Stimulated activated naive CD8-positive, alpha-beta T cell treated with anti-CD3 and anti-CD28 coated beads, Interleukin-15, amount 100 ng/mL, for 72 hours (primary cell): ENCODE measurements around the gene KIF12.
"Not testable (repeated sequence)": the region's sequence is repeated elsewhere in the genome, so short reads cannot be mapped to it uniquely, and the experiment has no call there.

Experiments used
- ATAC-seq: fragments of 150-1000 bp; cut with Tn5 transposase; 2 replicates; pipeline ENCODE4 v1.10.0; 2021; ENCODE audit warnings: mild to moderate bottlenecking, moderate library complexity
- DNase-seq, 2 donors: peaks; one replicate each; pipeline ENCODE4 v3.0.0; 2021 to 2022
- H3K27ac Mint-ChIP-seq, 2 donors: one replicate each; pipeline ENCODE4 v1.8.0; 2022; ENCODE audit warnings: mild to moderate bottlenecking in 2 of 2, mixed read lengths in 2 of 2, moderate library complexity in 2 of 2
- H3K27me3 Mint-ChIP-seq: one replicate; pipeline ENCODE4 v1.8.0; 2022; ENCODE audit warnings: mixed read lengths
- H3K4me1 Mint-ChIP-seq: one replicate; pipeline ENCODE4 v1.8.0; 2022; ENCODE audit warnings: mild to moderate bottlenecking, mixed read lengths
- H3K4me3 Mint-ChIP-seq, 2 donors: one replicate each; pipeline ENCODE4 v1.8.0; 2022; ENCODE audit warnings: mild to moderate bottlenecking in 2 of 2, mixed read lengths in 2 of 2, moderate library complexity in 1 of 2
- H3K9me3 Mint-ChIP-seq, 2 donors: one replicate each; pipeline ENCODE4 v1.8.0; 2022; ENCODE audit warnings: mixed read lengths in 2 of 2

KIF12 gene

DNA sequence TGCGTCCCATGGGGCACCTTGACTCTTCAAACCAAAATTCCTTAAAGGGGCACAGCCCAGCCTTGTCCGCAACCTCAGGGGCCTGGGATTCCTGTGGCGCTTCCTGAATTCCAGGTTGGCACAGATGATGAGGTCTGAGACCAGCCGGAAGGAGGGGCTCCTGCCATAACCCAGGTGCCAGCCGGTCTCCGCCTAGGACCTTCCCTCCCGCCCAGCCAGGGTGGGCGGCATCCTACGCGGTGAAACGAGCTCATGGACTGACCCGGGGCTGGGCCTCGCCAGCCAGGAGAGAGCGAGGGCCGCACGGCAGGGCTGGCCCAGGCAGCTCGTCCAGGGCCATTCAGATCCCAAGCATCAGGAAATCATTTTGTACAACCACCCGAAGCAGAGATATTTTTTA, 44.0 kb downstream of the KIF12 start:
- ATAC-seq (no peak), DNase-seq (no peak)
- Mint-ChIP-seq H3K4me1 (no peaks in the 10 kb centered on the region), H3K4me3 (no peak overlapping the region), H3K9me3 (no peaks in the 10 kb centered on the region), H3K27me3 (no peaks in the 10 kb centered on the region), H3K27ac (no peak overlapping the region)

DNA sequence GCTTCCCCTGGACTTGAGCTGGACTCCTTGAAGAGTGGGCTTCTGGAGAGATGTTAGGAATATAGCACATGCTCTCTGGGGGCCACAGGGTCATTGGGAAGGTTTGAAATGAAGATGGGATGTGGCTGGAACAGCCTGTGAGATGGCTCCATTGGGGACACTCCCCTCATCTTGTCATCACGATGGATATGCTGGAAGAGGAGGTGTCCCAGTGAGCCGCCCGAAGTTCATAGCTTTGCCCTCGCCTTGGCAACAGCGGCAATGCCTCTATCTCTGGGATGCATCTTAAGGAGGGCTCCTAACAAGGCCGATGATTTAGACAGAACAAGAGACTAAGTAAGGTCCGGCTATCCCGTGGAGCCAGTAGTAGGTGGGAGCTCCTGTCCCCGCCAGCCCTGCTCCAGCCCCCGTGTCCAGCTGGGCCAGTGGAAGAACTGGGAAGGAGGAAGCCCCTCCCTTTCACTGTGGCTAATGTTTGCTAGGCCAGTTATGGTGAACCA, 44.9 kb downstream of the KIF12 start:
- Mint-ChIP-seq H3K4me1 (no peaks in the 10 kb centered on the region), H3K9me3 (no peaks in the 10 kb centered on the region), H3K27me3 (no peaks in the 10 kb centered on the region), H3K4me3 (no peak overlapping the region), H3K27ac (no peak overlapping the region)
- no peak for ATAC-seq
- DNase-seq, result no peak

DNA sequence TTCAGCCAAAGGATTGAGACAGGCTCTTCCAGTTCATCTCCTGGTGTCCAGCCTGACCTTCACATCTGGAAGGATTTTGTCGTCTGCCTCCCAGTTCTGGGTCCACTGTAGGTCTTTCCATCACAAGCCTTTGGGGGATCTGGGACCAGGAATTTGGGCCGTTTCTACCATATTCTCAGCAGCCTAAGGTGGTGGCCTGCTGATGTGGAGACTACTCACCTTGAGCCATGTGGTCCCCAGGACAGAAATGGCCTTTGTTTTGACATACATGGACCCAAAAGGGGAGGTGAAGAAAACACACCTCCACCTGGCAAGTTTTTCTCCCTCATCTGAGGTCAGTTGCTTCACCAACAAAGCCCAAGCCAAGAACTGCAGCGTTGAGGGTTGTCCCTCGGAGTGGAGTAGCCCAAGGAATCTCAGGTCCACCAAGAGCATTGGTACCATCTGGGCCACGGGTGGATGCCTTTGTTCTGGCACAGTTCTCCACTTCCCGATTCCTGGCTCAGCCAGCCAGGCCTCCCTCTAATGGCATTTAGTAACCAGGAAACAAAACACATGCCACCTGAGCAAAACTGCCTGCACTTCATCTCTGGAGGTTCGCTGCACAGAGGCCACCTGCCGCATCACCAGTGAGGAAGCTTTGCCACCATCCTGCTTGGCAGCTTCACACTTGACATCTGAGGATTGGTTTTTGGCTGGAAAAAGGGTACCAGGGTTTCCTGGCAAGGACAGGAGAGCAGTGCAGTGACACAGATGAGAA, 45.7 kb downstream of the KIF12 start:
- ATAC-seq, result no peak
- no peaks in the 10 kb centered on the region for H3K27me3 Mint-ChIP-seq

DNA sequence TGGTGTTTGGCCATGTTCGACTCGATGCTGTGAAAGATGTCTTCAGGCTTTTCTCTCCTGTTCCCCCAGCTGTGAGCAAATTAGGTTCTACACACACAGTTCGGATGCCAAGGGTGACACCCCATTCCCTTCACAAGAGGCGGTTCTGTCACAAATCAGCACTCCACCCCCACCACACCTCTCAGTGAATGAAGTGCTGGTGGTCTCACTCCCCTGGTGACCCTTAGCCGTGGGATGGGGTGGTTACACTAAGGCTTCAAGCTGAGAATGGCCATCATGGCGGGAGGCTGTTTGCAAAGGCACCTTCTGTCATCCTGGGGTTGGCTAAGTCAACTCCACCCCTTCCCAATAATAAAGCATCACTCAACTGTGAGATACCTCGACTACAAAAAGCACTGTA, 47.4 kb downstream of the KIF12 start:
- no peaks in the 10 kb centered on the region for H3K4me1 Mint-ChIP-seq
- H3K9me3 Mint-ChIP-seq, result no peaks in the 10 kb centered on the region
- no peaks in the 10 kb centered on the region for H3K27me3 Mint-ChIP-seq
- ATAC-seq, result no peak
- no peak for DNase-seq
- no peak overlapping the region for H3K27ac Mint-ChIP-seq
- H3K4me3 Mint-ChIP-seq, result no peak overlapping the region

More for the DNA sequence above, 45.7 kb downstream of the KIF12 start:
- Mint-ChIP-seq H3K27ac (peak overlapping the region in 1 of 2 donors; percentile 42), H3K4me3 (no peak overlapping the region), H3K9me3 (no peaks in the 10 kb centered on the region), H3K4me1 (no peaks in the 10 kb centered on the region)
- DNase-seq, result no peak

DNA sequence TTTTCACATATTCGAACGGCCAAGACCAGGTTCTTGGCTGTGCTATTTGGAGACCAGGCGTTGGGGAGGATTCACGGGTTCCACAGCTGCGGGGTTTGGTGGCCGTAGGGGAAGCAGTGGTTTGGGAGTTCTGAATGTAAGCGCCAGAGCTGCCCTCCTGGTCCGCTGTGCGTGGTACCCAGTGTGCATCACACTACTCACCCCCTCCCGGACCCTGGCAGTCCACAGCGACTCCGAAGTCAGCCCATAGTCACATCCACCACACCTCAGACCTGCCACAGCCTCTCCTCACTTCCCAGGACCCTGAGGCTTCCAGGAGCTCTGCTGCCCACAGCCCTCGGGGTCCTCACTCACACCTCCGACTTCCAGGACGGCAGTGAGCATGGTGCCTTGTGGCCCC, 47.8 kb downstream of the KIF12 start:
- H3K4me1 Mint-ChIP-seq, result no peaks in the 10 kb centered on the region
- H3K27me3 Mint-ChIP-seq, result no peaks in the 10 kb centered on the region
- no peaks in the 10 kb centered on the region for H3K9me3 Mint-ChIP-seq
- H3K27ac Mint-ChIP-seq, result no peak overlapping the region
- ATAC-seq, result no peak
- no peak overlapping the region for H3K4me3 Mint-ChIP-seq
- no peak for DNase-seq

DNA sequence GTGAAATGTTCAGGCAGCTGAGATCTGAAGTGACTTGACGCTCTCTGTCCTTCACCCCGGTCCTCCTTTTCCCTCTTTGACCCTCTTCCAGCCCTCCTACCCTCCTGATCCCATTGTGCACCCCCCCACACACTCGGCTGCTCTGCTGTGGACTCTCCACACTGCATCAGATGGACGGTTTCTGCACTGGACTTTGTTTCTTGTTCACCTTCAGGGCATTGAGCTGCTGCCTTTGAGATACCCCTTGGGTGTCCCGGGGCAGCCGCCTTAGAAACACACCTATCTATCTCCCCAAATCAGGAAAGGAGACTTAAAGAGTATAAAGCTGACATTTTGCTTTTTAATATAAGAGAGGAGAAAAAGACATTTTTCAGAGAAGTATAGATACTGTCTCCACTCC, 48.4 kb downstream of the KIF12 start:
- no peak for DNase-seq

DNA sequence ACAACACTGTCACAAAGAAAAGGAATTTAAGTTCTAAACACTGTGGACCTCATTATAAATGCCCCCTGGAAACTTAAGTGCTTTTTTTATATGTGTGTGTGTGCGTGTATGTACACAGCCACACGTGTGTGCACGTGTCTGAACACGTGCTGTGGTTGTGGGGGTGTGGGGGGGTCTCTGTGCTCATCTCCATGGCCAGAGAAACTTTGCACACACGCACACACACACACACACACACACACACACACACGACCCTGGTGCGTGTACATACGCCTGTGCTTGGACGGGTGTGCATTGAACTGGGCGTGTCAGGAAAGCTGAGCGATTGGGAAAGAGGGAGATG, 48.9 kb downstream of the KIF12 start:
- no peak overlapping the region for H3K27ac Mint-ChIP-seq
- H3K9me3 Mint-ChIP-seq, result no peaks in the 10 kb centered on the region
- DNase-seq, result no peak
- no peaks in the 10 kb centered on the region for H3K4me1 Mint-ChIP-seq
- no peak for ATAC-seq
- no peak overlapping the region for H3K4me3 Mint-ChIP-seq
- no peaks in the 10 kb centered on the region for H3K27me3 Mint-ChIP-seq

More for the DNA sequence above, 48.4 kb downstream of the KIF12 start:
- ATAC-seq, result no peak
- no peaks in the 10 kb centered on the region for H3K9me3 Mint-ChIP-seq
- no peaks in the 10 kb centered on the region for H3K27me3 Mint-ChIP-seq
- no peak overlapping the region for H3K4me3 Mint-ChIP-seq
- no peaks in the 10 kb centered on the region for H3K4me1 Mint-ChIP-seq
- no peak overlapping the region for H3K27ac Mint-ChIP-seq

DNA sequence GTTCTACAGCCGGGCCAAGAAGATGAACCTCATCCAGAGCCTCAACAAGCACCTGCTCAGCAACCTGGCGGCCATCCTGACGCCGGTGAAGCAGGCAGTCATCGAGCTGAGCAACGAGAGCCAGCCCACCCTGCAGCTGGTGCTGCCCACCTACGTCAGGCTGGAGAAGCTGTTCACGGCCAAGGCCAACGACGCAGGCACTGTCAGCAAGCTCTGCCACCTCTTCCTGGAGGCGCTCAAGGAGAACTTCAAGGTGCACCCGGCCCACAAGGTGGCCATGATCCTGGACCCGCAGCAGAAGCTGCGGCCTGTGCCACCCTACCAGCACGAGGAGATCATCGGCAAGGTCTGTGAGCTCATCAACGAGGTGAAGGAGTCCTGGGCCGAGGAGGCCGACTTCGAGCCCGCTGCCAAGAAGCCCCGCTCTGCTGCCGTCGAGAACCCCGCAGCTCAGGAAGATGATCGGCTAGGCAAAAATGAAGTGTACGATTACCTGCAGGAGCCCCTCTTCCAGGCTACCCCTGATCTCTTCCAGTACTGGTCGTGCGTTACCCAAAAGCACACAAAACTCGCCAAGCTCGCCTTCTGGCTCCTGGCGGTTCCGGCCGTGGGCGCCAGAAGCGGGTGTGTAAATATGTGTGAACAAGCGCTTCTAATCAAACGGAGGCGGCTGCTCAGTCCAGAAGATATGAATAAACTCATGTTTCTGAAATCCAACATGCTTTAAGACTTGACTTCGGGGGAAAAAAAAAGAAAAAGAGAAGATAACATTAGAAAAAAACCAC, 49.5 kb downstream of the KIF12 start:
- no peaks in the 10 kb centered on the region for H3K27me3 Mint-ChIP-seq
- H3K27ac Mint-ChIP-seq, result no peak overlapping the region
- DNase-seq (no peak), ATAC-seq (no peak)
- no peaks in the 10 kb centered on the region for H3K4me1 Mint-ChIP-seq
- no peaks in the 10 kb centered on the region for H3K9me3 Mint-ChIP-seq
- no peak overlapping the region for H3K4me3 Mint-ChIP-seq

DNA sequence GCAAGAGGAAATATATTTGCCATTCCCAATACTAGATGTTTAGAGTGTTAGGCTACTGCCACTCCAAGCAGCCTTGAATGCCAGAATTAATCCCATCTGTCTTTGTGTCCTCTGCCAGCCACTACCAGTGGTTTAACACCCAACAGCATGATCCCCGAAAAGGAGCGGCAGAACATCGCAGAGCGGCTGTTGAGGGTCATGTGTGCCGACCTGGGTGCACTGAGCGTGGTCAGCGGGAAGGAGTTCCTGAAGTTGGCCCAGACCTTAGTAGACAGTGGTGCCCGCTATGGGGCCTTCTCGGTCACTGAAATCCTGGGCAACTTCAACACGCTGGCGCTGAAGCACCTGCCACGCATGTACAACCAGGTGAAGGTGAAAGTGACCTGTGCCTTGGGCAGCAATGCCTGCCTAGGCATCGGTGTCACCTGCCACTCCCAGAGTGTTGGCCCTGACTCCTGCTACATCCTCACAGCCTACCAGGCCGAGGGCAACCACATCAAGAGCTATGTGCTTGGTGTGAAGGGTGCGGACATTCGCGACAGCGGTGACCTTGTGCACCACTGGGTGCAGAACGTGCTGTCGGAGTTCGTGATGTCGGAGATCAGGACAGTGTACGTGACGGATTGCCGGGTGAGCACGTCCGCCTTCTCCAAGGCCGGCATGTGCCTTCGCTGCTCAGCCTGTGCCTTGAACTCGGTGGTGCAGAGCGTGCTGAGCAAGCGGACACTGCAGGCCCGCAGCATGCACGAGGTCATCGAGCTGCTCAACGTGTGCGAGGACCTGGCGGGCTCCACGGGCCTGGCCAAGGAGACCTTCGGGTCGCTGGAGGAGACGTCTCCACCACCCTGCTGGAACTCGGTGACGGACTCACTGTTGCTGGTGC, 50.3 kb downstream of the KIF12 start:
- Mint-ChIP-seq H3K4me1 (no peaks in the 10 kb centered on the region), H3K4me3 (no peak overlapping the region), H3K9me3 (no peaks in the 10 kb centered on the region), H3K27ac (no peak overlapping the region), H3K27me3 (no peaks in the 10 kb centered on the region)
- DNase-seq, result no peak
- ATAC-seq, result no peak

DNA sequence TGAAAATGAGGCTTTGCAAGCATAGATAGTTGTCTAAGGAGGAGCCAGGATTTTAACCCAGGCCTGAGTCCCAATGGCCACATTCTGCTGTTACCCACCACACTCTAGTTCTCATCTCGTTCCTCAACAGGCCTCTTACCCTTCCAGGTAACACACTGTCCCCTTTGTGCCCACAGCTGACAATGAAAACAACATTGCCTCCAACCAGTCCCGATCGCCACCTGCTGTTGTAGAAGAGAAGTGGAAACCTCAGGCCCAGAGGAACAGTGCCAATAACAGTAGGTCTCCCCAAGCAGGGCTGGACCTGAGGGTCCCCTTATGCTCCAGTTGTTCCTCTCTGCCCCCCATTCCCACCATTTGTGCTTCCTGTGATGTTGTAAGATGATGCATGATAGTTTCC, 51.4 kb downstream of the KIF12 start:
- H3K27me3 Mint-ChIP-seq, result no peaks in the 10 kb centered on the region
- no peak overlapping the region for H3K27ac Mint-ChIP-seq
- no peaks in the 10 kb centered on the region for H3K4me1 Mint-ChIP-seq
- no peaks in the 10 kb centered on the region for H3K9me3 Mint-ChIP-seq
- ATAC-seq, result no peak
- no peak for DNase-seq
- H3K4me3 Mint-ChIP-seq, result no peak overlapping the region

DNA sequence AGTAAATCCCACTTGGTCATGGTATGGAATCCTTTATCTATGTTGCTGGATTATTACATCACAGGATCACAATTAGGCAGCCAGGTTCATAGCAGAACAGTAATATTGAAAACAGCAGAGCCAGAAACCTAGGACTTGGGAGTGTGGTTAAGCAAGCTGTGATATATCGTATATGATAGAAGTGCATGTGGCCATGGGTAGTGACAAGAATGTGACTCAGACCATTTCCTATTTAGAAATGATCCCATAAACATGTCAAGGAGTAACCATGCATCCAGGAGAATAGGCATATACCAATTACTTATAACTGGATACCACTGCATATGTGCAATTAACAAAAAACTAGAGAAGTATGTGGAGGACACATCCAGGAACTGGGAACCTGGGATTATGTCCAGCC, 52.2 kb downstream of the KIF12 start:
- Mint-ChIP-seq H3K27me3 (no peaks in the 10 kb centered on the region), H3K9me3 (no peaks in the 10 kb centered on the region), H3K4me1 (no peaks in the 10 kb centered on the region), H3K4me3 (no peak overlapping the region), H3K27ac (no peak overlapping the region)
- DNase-seq (no peak), ATAC-seq (no peak)

DNA sequence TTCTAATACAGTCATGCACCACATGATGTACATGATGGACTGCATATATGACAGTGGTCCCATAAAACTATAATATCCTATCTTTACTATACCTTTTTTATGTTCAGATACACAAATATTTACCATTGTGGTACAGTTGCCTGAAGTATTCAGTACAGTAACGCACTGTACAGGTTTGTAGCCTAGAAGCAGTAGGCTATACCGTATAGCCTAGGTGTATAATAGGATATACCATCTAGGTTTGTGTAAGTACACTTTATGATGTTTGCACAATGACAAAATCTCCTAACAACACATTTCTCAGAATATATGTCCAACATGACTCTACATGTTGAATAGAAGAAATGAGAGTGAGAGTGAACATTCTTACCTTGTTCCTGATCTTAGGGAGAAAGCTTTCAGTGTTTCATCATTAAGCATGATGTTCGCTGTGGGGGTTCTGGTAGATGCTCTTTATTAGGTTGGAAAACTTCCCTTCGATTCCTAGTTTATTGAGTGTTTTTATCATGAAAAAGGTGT, 52.8 kb downstream of the KIF12 start:
- DNase-seq (no peak), ATAC-seq (no peak)
- no peak overlapping the region for H3K27ac Mint-ChIP-seq
- H3K9me3 Mint-ChIP-seq, result no peaks in the 10 kb centered on the region
- H3K27me3 Mint-ChIP-seq, result no peaks in the 10 kb centered on the region
- H3K4me3 Mint-ChIP-seq, result no peak overlapping the region
- H3K4me1 Mint-ChIP-seq, result no peaks in the 10 kb centered on the region

DNA sequence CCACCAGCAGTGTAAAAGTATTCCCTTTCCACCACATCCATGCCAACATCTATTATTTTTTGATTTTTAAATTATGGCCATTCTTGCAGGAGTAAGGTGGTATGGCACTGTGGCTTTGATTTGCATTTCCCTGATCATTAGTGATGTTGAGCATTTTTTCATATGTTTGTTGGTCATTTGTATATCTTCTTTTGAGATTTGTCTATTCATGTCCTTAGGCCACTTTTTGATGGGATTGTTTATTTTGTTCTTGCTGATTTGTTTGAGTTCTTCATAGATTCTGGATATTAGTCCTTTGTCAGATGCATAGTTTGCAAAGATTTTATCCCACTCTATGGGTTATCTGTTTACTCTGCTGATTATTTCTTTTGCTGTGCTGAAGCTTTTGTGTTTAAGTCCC, 55.4 kb downstream of the KIF12 start:
- ATAC-seq, H3K4me3 Mint-ChIP-seq, H3K9me3 Mint-ChIP-seq, DNase-seq, H3K4me1 Mint-ChIP-seq, H3K27ac Mint-ChIP-seq, H3K27me3 Mint-ChIP-seq: not testable (repeated sequence)
